HuH-7.5 (cell line): ENCODE measurements around the gene DAO.

Experiments
- DNase-seq: peaks from one replicate; pipeline ENCODE4 v3.0.0; 2011; ENCODE audit warnings: low spot score

The DAO gene

DNA sequence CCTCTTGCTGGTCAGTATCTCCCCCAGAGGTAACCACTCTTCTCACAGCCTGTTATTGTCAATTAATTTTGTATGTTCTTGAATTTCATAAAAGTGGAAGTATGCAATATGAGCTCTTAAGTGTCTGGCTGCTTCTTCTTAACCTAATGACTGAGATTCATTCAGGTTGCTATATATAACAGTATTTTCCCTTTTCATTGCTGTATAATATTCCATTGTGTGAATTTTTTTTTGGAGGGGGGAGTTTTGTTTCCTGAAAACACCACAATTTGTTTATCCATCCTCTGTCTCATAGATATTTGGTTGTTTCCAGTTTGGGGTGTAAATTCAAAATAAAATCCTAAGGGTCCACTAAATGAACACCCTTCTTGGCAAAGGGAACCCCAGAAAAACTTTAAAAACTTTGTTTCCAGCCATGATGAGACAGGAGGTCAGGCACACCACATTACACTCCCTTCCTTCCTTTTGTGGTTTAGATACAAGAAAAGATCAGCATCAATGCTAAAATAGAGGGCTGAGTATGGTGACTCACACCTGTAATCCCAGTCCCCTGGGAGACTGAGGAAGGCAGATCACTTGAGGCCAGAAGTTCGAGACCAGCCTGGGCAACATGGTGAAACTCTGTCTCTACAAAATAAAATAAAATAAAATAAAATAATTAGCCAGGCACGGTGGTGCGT, 4.1 kb upstream of the DAO start:
- no peak for DNase-seq

DNA sequence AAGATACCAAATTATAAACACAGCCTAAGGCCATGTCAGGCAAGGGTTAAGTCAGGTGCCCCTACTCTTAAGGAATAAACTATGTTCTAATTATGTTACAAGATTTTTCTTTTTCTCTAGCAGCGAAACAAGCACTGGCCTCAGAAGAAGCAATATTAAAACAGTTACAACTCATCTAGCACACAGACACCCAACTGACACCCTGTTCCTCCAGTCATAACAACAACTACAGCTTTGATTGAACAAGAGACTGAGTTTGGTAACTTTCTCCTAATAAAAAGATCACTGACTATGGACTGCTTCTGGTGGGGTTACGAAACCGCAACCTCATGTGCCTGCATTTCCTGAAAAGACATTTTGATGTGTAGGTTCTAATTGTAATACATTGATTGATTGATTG, 3.3 kb upstream of the DAO start:
- DNase-seq, result no peak

DNA sequence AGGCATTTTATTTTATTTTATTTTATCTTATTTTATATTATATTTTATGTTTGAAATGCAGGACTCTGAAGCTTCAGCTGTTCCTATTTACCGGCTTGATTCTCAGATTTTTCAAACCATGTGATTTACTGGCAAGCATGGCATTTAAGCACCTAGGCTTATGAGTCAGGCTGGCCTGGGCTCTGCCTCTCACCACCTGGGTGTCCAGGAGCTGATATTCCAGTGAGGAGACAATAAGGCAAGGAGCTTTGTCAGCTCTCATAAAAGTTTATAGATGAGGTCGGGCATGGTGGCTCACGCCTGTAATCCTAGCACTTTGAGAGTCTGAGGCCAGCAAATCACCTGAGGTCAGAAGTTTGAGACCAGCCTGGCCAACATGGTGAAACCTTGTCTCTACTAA, 2.1 kb downstream of the DAO start:
- no peak for DNase-seq

DNA sequence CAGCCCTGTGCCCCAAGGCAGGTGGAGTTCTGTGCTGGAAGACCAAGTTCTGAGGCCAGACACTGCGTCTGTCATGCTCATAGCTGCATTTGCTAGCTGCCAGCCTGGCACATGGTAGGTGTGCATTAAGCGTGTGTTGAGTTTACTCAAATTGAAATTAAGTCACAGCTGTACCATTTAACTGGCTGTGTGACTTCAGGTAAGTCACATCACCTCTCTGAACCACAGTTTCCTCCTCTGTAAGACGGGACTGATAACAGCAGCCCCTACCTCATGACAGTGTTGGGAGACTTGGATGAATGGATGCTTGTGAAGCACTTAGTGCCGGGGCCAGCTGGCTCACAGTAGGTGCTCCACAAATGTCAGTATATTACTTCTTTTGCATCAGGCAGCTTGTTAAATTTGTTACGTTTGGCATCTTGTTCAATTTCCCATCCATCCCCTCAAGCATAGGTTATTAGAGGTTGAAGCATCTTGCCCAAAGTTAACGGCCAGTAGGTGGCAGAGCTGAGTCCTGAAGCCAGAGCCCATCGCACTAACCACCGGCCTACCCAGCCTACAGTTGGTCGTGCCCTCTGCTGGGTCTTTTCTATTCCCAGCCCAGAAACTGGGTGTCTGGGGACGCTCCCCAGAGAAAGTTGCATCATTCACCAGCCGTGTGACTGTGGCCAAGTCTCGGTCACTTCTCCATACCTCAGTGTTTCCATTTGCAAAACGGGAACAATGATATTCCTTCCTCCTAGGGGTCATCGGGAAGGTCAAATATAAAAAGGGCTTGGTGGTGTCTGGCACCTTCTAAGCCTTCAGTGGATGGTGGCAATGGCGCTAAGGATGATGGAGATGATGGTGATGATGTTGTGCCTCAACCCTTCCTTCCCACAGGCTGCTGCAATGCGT, 4.5 kb downstream of the DAO start:
- peak; percentile 36 for DNase-seq

DNA sequence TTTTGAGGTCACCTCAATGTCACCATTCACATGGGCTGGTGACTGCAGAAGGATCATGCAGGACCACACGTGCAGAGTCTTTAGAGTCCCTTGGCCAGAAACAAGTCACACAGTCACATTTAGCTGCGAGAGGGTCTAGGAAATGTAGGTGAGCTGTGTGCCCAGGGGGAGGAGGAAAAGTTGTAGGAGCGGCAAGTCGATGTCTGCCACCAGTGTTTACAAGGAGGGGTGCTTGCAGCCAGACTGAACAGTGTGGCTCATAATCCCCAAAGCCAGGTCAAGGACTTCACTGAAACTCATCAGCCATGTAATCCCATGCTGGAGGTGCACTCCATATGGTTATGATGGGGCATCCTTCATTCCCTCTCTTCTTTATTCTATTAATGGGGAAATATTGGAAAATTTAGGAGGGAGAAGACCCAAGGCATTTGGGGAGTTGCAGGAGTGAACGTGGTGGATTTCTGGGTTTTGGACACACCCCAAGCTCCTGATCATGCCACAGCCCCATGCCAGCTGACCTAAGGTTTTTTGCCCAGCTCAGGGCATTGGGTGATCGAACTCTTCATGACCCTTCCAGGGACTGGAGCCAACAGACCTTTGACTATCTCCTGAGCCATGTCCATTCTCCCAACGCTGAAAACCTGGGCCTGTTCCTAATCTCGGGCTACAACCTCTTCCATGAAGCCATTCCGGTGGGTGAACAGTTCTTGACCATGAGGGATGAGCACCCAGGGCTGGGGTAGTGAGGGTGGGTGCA, 7.2 kb downstream of the DAO start:
- DNase-seq, result no peak

DNA sequence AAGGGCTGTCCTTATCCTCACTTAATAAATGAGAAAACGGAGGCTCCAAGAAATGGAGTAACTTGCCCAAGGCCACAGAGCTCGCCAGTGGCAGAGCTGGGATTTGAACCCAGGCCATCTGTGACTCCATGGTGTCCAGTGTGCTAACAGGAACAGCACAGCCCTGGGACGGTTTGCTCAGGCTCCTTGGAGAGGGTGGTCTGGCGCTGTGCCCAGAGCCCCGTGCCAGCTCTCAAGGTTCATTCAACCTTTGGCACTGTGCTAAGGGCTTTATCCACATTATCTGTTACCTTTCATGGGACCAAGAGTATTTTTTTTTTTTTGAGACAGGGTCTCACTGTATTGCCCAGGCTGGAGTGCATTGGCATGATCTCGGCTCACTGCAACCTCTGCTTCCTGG, 8.1 kb downstream of the DAO start:
- DNase-seq, result no peak

DNA sequence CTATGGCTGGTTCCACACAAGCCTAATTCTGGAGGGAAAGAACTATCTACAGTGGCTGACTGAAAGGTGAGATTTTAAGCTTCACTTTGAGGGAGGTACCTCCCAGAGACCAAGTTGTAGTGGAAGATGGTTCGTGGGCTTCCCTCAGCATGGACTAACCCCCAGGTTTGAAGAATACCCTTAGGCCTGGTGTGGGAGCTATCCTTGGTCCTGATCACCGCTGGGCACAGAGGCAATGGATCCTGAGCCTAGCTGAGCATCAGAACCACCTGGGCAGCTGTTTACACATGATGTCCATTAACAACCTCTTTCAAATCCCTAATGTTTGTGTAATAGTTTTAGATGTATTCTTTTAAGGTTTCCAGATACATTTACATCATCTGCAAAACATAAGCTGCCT, 10.3 kb downstream of the DAO start:
- DNase-seq, result no peak

DNA sequence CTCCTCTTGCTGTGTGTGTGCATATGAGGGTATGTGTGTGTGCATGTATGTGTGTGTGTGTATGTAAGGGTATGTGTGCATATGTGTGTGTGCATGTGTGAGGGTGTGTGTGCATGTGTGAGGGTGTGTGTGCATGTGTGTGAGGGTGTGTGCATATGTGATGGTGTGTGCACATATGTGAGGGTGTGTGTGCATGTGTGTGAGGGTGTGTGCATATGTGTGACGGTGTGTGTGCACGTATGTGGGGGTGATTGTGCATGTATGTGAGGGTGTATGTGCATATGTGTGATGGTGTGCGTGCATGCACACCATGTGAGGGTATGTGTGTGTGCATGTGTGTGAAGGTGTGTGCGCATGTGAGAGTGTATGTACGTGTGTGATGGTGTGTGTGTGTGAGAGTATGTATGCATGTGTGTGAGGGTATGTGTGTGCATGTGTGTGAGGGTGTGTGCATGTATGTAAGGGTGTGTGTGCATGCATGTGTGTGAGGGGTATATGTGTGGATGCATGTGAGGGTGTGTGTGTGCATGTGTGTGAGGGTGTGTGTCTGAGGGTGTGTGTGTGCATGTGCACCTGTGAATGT, 15.4 kb downstream of the DAO start:
- no peak for DNase-seq

DNA sequence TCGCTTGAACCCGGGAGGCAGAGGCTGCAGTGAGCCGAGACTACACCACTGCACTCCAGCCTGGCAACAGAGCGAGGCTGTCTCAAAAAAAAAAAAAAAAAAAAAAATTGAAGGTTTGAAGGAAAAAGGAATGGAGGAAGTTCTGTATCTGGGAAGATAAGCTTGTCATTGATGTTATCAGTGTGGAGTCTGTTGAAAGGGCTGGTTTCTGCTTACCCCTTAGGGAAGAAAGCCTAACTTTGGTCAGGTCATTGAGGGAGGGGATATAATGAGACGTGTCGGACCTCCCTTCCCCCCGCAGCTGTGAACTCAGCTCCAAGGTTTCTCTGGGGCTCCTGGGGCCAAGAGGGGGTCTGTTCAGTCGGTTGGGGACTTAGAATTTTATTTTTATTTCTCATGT, 16.4 kb downstream of the DAO start:
- no peak for DNase-seq

DNA sequence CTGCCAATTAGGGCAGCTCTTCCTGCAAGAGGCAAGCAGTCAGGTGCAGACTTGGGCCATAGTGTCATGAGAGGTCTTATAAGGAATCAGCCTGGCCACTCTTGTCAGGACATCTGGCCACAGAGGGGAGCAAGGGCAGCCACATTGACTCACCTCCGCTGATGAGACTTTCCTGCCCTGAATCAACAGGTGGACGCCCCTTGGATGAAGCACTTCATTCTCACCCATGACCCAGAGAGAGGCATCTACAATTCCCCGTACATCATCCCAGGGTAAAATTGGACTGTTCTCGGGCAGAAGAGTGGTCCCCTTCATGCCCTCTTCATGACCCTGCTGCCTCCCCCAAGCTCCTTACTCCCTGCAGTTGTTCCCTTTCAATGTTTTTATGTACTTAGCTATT, 16.9 kb downstream of the DAO start:
- no peak for DNase-seq

DNA sequence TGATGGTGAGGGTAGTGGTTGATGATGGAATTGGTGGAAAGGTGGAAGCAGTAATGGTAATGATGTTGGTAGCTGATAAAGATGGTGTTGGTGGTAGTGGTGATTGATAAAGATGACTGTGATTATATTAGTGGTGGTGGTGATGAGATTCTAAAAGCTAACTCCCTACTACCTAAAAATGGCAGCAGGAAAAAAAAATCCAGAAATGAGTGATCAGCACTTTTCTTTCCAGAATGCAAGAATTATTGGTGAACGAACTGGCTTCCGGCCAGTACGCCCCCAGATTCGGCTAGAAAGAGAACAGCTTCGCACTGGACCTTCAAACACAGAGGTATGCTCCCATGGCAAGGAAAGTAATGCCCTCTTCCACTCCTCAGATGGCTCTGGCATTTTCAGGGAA, 19.3 kb downstream of the DAO start:
- no peak for DNase-seq

DNA sequence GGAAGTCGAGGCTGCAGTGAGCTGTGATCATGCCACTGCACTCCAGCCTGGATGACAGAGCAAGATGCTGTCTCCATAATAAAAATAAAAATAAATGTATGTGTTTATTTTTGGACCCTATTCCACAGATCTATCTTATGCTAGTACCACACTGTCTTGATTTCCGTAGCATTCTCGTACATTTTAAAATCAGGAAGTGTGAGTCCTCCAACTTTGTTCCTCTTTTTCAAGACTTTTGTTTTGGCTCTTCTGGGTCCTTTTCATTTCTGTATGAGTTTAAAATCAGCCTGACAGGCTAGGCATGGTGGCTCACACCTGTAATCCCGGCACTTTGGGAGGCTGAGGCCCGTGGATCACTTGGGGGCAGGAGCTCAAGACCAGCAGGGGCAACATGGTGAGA, 25.8 kb downstream of the DAO start:
- no peak for DNase-seq

DNA sequence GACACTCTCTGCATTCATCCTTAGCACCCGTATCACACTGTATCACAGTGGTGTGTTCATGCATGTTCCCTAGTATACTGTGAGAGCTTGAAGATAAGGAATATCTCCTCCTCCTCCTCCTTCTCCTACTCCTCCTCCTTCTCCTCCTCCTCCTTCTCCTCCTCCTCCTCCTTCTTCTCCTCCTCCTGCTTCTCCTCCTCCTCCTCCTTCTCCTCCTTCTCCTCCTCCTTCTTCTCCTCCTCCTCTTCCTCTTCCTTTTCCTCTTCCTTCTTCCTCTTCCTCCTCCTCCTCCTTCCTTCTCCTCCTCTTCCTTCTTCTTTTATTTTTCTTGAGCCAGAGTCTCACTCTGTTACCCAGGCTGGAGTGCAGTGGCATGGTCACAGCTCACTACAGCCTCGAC, 27.1 kb downstream of the DAO start:
- no peak for DNase-seq

DNA sequence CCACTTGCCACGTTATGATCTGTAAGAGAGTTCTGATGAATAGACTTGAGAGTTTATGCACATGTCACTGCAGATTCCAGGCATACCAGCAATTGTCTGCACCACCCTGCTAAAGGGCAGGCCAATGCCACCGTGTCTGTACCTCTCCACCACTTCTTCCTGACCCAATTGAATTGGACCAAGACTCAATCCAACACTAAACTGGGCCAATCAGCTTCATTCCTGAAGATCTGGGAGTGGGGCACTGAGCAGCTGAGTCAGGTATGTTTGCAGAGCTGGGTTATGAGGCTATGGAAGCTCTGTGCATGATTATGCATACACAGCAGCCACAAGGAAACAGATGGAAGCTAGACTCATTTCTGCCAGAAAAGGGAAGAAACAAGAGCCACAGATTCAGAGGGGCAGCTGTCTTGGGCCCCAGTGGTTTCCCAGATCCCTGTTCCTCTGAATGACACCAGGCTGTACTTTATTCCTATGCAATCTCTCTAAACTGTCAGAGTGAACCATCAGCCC, 28.0 kb downstream of the DAO start:
- DNase-seq, result no peak

DNA sequence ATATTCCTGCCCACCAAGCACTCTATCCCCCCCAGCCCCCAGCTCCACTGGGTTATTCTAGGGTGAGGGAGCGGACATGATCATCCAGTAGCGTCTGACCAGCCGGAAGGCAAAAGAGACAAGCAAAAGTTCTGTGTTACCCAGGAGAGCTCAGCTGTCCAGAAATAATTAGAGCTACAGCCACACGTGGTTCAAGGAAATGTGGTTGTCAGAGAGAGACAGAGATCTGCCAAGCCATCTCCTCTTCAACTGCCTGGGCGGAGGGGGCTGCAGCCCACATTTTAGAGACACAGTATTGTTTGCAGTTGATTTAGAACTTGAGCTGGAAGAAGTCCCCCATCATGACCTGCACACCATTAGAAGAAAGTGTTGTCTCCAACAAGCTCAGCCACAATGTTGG, 30.4 kb downstream of the DAO start:
- no peak for DNase-seq

DNA sequence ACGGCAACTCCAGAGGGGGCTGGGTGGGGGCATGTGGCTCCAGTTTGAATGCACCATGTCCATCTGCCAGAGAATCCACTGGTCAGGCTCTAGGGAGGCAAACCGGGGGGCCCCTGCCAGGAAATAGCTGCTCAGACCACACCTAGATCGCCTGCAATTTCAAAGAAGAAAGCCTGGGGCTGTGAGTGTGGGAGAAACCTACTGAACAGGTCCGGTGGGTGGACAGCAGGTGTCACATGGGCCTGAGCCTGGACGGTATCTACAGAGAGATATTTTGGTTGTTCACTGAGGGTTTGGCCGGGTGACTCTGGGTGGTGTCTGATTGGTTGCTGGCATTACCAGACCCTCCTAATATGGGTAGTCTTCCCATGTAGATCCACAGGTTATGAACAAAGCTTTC, 32.0 kb downstream of the DAO start:
- no peak for DNase-seq

DNA sequence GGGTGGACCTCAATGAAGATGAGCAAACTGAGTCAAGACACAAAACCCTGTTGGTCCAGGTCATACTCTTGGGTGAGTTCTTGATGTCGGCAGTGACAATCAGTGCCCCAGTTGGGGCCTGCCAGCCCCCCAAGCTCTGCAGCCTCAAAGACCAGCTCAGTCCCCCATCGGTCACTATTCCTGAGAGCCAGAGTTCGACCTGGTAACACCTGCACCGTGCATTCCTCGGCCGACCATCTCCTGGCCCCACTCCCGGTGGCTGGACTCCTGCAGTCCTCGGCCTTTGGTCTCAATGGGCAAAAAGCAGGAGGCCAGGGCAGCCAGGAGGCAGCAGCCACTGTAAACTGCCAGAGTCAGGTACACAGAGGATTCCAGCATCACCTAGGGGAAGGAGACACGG, 32.5 kb downstream of the DAO start:
- DNase-seq, result no peak

DNA sequence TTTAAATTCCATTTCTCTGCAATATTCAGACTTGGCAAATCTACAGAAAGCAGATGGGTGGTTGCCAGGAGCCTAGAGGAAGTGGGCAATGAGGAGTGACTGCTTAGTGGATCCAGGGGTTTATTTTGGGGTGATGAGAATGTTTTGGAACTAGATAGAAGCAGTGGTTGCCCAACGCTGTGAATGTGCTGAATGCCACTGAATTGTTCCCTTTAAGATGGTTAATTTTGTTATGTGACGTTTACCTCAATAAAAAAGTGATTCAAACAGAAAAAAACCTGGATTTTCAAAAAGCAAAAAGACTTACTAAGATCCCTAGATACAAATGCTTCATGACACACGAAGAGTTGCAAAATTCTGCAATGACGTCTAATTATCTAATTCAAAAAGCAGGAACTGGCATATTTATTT, 34.2 kb downstream of the DAO start:
- no peak for DNase-seq

DNA sequence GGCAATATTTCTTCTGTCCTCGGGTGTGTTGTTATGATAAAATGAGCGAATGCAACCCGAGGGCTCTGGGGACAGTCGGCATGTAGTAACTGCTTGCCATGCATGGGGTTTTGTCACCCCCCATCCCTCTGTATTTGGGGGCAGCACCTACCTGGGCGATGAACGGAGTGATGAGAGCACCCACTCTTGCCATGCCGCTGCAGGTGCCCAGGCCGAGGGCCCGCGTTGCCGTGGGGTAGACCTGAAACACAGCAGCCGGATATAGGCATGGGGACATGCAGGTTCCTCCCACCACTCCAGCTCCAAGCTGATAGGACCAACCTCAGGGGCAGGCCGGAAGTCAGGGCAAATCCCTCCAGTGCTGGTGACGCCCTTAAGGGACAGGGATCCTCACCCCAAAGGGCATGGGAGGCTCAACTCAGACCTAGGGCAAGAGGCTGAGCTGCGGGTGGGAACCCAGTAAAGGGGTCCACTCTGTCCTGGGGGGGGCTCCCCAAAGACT, 35.8 kb downstream of the DAO start:
- DNase-seq, result no peak

DNA sequence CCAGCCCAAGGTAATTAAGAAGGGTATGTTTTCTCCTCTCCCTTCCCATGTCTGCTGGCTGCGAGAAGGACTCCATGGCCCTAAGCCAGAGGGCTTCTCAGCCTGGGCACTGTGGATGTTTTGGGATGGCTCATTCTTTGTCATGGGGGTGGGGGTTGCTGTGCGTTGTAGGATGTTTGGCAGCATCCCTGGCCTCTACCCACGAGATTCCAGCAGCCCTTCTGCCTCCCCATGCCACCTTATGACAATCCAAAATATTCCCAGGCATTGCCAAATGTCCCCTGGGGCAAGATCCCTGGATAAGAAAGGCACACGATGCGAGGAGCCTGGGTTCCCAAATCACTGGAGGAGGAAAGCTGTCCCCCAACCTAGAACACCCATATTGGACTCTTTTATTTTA, 36.4 kb downstream of the DAO start:
- no peak for DNase-seq

DNA sequence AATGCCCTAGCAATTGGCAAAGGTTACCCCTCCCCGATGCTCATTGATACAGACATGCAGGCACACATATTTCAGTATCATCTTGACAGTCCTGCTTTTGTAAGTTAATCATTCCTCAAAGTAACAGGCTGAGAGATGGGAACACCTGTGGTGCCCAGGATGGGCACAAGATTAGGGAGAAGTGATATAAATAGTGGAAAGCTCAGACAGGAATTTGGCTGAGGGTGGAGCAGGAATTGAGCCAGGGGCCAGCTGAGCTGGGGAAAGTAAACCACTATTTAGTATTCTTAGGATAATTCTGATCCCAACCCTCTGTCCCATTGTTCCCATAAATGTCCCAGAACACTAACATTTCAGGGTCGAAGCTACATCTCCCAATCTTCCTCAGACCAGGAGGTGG, 38.3 kb downstream of the DAO start:
- DNase-seq, result no peak

DNA sequence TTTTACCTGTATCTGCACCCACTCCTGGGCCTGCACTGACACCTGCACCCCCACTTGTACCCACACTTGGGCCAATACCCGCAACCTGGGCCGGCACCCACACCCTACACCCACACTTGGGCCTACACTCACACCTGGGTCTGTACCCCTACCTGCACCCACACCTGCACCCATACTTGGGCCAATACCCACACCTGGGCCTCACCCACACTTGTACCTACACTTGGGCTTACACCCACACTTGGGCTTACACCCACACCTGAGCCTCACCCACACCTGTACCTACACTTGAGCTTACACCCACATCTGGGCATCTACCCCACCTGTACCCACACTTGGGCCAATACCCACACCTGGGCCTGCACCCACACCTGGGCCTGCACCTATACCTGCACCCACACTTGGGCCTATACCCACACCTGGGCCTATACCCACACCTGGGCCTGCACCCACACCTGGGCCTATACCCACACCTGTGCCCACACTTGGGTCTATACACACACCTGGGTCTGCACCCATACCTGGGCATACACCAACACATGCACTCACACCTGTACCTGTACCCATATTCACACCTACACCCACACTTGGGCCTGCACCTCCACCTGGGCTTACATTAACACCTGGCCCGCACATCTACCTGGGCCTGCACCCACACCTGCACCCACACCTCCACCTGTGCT, 39.2 kb downstream of the DAO start:
- no peak for DNase-seq
